Ishikawa (cell line): ENCODE measurements around the gene CHRNB1.

Experiments used
- CREB1 ChIP-seq: IDR thresholded peaks from 2 replicates; pipeline ENCODE4 v1.6.1; 2012; ENCODE audit warnings: low read depth
- TF ChIP-seq, protein P1 (sequence below): IDR thresholded peaks from 2 replicates; pipeline ENCODE4 v1.6.1; 2012

DNA sequence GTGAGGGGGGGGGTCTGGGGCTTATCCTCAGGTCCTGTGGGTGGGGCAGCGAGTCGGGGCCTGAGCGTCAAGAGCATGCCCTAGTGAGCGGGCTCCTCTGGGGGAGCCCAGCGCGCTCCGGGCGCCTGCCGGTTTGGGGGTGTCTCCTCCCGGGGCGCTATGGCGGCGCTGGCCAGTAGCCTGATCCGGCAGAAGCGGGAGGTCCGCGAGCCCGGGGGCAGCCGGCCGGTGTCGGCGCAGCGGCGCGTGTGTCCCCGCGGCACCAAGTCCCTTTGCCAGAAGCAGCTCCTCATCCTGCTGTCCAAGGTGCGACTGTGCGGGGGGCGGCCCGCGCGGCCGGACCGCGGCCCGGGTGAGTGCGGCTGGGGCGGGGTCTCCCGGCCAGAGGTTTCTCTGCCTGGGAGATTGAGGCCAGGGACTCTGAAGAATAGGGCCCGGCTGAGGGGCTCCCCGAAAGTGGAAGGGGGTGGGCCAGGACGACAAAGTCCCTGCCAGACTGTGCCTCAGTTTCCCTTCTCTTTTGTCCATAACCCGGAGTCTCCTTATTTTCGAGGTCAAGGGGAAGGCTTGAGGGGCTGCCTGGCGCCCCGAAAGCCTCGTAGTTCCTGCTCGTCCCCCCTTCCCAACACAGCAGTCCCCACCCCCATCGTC is 5.3 kb upstream of the CHRNB1 start, which contains the start of gene FGF11:
- TF ChIP-seq, protein P1, sequence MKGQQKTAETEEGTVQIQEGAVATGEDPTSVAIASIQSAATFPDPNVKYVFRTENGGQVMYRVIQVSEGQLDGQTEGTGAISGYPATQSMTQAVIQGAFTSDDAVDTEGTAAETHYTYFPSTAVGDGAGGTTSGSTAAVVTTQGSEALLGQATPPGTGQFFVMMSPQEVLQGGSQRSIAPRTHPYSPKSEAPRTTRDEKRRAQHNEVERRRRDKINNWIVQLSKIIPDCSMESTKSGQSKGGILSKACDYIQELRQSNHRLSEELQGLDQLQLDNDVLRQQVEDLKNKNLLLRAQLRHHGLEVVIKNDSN: no peak
- TF ChIP-seq CREB1: no peak
